K562 (cell line): ENCODE measurements around the gene FAM180B. TPM values are rescaled to one million over a fixed set of nuclear protein-coding genes. Genes with fewer than 3 reads are reported as not detected.
"Not testable (repeated sequence)": the region's sequence is repeated elsewhere in the genome, so short reads cannot be mapped to it uniquely, and the experiment has no call there.

Source experiments
- ATAC-seq: fragments of 200-7000 bp; cut with Tn5 transposase; 3 replicates; pipeline ENCODE4 v1.9.1; 2020; ENCODE audit warnings: moderate library complexity
- BruUV-seq: library from RNA; stranded (reverse); fragments of 400-500 nt; replicated peaks from 2 replicates; lab custom pipeline; 2021; lab: Mats Ljungman, UMichigan
- CTCF ChIA-PET: fragments of 300-600 bp; formaldehyde crosslinking; extraction: SDS; loops from one replicate; lab custom pipeline; 2021; ENCODE audit warnings: low intra/inter-chr PET ratio; lab: Yijun Ruan, JAX
- POLR2A ChIA-PET: fragments of 300-600, 350-650 bp; sonication (Branson Sonifier 250); formaldehyde crosslinking; extraction: SDS; loops from one replicate; lab custom pipeline; 2021; ENCODE audit warnings: antibody characterized with exemption, inconsistent platforms; lab: Yijun Ruan, JAX
- DNase-seq, 4 experiments: peaks; one replicate each; pipeline versions ENCODE4 v3.0.0 to v3.0.0-alpha.2; 2011 to 2018; ENCODE audit warnings: low spot score in 3 of 4, mixed read lengths in 3 of 4; ENCODE audit errors: extremely low read depth in 1 of 4
- FAIRE-seq: peaks from 2 replicates; lab custom pipeline; 2011; peaks lifted over from hg19 to GRCh38; lab: Jason Lieb, UNC
- H2AFZ ChIP-seq: 2 replicates; pipeline ENCODE4 v1.6.0; 2011; ENCODE audit warnings: low read depth, low read length, control low read depth, inconsistent platforms
- H3K27ac ChIP-seq: fragments of 200-600 bp; 3 replicates; pipeline ENCODE4 v1.8.0; 2011; ENCODE audit warnings: low read depth, mild to moderate bottlenecking, control low read depth, inconsistent platforms, low read length, moderate library complexity, mixed read lengths; ENCODE audit errors: extremely low read depth
- H3K27me3 ChIP-seq, 2 experiments: fragments of 300-600 bp in 1 of 2; 2 replicates in 1 of 2; 3 replicates in 1 of 2; pipeline versions ENCODE4 v1.6.0 to v1.8.0; 2011; ENCODE audit warnings: inconsistent platforms in 2 of 2, low read length in 2 of 2, mild to moderate bottlenecking in 1 of 2, mixed read lengths in 1 of 2, moderate library complexity in 1 of 2; ENCODE audit not compliant: control insufficient read depth in 2 of 2, insufficient read depth in 2 of 2
- H3K36me3 ChIP-seq: fragments of 300-600 bp; 3 replicates; pipeline ENCODE4 v1.8.0; 2011; ENCODE audit warnings: mild to moderate bottlenecking, low read length, inconsistent platforms; ENCODE audit not compliant: control insufficient read depth, insufficient read depth
- H3K4me1 ChIP-seq, 2 experiments: fragments of 200-600 bp in 1 of 2; replicated peaks in 1 of 2; 2 replicates in 1 of 2; 3 replicates in 1 of 2; pipeline versions ENCODE4 v1.5.1 to v1.8.0; 2011; ENCODE audit warnings: inconsistent platforms in 2 of 2, low read length in 2 of 2, mild to moderate bottlenecking in 1 of 2, mixed read lengths in 1 of 2, moderate library complexity in 1 of 2; ENCODE audit not compliant: control insufficient read depth in 2 of 2, insufficient read depth in 2 of 2
- H3K4me2 ChIP-seq: 2 replicates; pipeline ENCODE4 v1.6.1; 2011; ENCODE audit warnings: low read length, control low read depth, inconsistent platforms, mixed read lengths; ENCODE audit not compliant: insufficient read depth
- H3K4me3 ChIP-seq: fragments of 200-600 bp; sonication (generic), shearing (Covaris generic); 2 replicates; pipeline ENCODE4 v1.5.1; 2016; ENCODE audit warnings: control low read depth, inconsistent platforms
- H3K79me2 ChIP-seq: fragments of 200-600 bp; 3 replicates; pipeline ENCODE4 v1.8.0; 2011; ENCODE audit warnings: low read length, inconsistent platforms; ENCODE audit not compliant: control insufficient read depth, insufficient read depth
- H3K9ac ChIP-seq, 2 experiments: 2 replicates each; pipeline versions ENCODE4 v1.6.0 to v1.6.1; 2011; ENCODE audit warnings: low read depth in 2 of 2, low read length in 2 of 2, control low read depth in 1 of 2, inconsistent platforms in 1 of 2, mild to moderate bottlenecking in 1 of 2, mixed read lengths in 1 of 2; ENCODE audit not compliant: insufficient read depth in 1 of 2
- H3K9me1 ChIP-seq: one replicate; pipeline ENCODE4 v1.6.0; 2011; ENCODE audit warnings: inconsistent platforms, mild to moderate bottlenecking, low read length, moderate library complexity; ENCODE audit not compliant: control insufficient read depth, insufficient read depth
- H3K9me3 ChIP-seq: replicated peaks from 2 replicates; pipeline ENCODE4 v1.5.1; 2011; ENCODE audit warnings: low read depth, low read length, inconsistent platforms; ENCODE audit not compliant: control insufficient read depth, insufficient read depth
- H4K20me1 ChIP-seq: replicated peaks from 2 replicates; pipeline ENCODE4 v1.6.1; 2011; ENCODE audit warnings: low read length, inconsistent platforms, mixed read lengths; ENCODE audit not compliant: control insufficient read depth, insufficient read depth
- MEF2A ChIP-seq: IDR thresholded peaks from 2 replicates; pipeline ENCODE4 v1.6.1; 2011; ENCODE audit warnings: low read depth, mild to moderate bottlenecking, low read length, moderate library complexity; ENCODE audit not compliant: control insufficient read depth
- SMARCE1 ChIP-seq: fragments of 450-650 bp; IDR thresholded peaks from 2 replicates; pipeline ENCODE4 v1.7.1; 2016; ENCODE audit warnings: mild to moderate bottlenecking
- STAT5B ChIP-seq: fragments of 250-450 bp; sonication (Bioruptor Pico); IDR thresholded peaks from 2 replicates; pipeline ENCODE4 v1.8.0; 2021; ENCODE audit warnings: mild to moderate bottlenecking, inconsistent platforms
- ZNF583 ChIP-seq: fragments of 250-450 bp; sonication (Bioruptor Pico); IDR thresholded peaks from 2 replicates; pipeline ENCODE4 v1.4.0; 2020
- ZNF584 ChIP-seq: fragments of 200-800 bp; sonication (Bioruptor generic); IDR thresholded peaks from 2 replicates; pipeline ENCODE4 v1.6.1; 2016; ENCODE audit warnings: low read depth, mild to moderate bottlenecking, missing genetic modification characterization, missing compliant biosample characterization
- WGBS: fragments of 100-300 bp; shearing (Covaris generic); methylation state at CpG from one replicate; pipeline ENCODE4 v1.1.6; 2016; ENCODE audit warnings: low coverage, mixed read lengths; ENCODE audit not compliant: insufficient coverage; ENCODE audit errors: missing lambda C conversion rate; 5-methylcytosine and 5-hydroxymethylcytosine counted together
- in situ Hi-C: fragments of 300-500 bp; cut with MboI; formaldehyde crosslinking; loops from 4 replicates; pipeline ENCODE4 v1.15.0; 2018; ENCODE audit warnings: inconsistent platforms, mixed read lengths
- intact Hi-C: fragments of 100-400 bp; cut with micrococcal nuclease; formaldehyde crosslinking; loops from 2 replicates; pipeline ENCODE4 v1.14.2; 2022
- polyA plus RNA-seq, 8 experiments: library from polyadenylated mRNA; depleted of rRNA in 4 of 8; stranded (reverse) in 5 of 8; unstranded in 3 of 8; fragments of >200 nt; fragmentation: Nextera tagmentation in 2 of 8; fragmentation: Illumina TruSeq in 1 of 8; extraction: Ambion mirVana in 2 of 8; extraction: Trizol in 1 of 8; gene quantifications; 2 replicates each; pipeline versions ENCODE4 v1.2.1 to v1.2.3, GENCODE V29; 2011 to 2014; ENCODE audit warnings: inconsistent platforms in 1 of 8, missing spikeins in 1 of 8
- total RNA-seq, 7 experiments: library from RNA; depleted of rRNA in 6 of 7; stranded (reverse); fragments of >200 nt in 6 of 7; fragmentation: Illumina TruSeq in 2 of 7; extraction: Trizol in 2 of 7; gene quantifications; 2 replicates each; pipeline versions ENCODE4 v1.2.1 to v1.2.3, GENCODE V29; 2011 to 2021; ENCODE audit warnings: low replicate concordance in 1 of 7
- TF ChIP-seq, protein P1 (sequence below), 2 experiments: fragments of 450-650 bp in 1 of 2; sonication (generic) in 1 of 2; formaldehyde crosslinking in 1 of 2; IDR thresholded peaks in 1 of 2; conservative IDR thresholded peaks in 1 of 2; 2 replicates each; pipeline versions ENCODE4 v1.6.1 to v1.8.1; 2016 to 2023; ENCODE audit warnings: mild to moderate bottlenecking in 2 of 2, moderate library complexity in 2 of 2, inconsistent platforms in 1 of 2, missing genetic modification reagents in 1 of 2
- TF ChIP-seq, protein P2 (sequence below): fragments of 250-450 bp; sonication (Bioruptor Pico); IDR thresholded peaks from 2 replicates; pipeline ENCODE4 v1.9.0; 2021; ENCODE audit warnings: mild to moderate bottlenecking
- TF ChIP-seq, protein P3 (sequence below): fragments of 450-650 bp; IDR thresholded peaks from 2 replicates; pipeline ENCODE4 v1.6.1; 2016; ENCODE audit warnings: mild to moderate bottlenecking

The FAM180B gene
- total and polyA plus RNA-seq, 9 of the 15 experiments (the other 6 are each of a cell fraction or from before 2014, with no cell fraction given), result 0.05 to 0.14 TPM; not detected in 7

DNA sequence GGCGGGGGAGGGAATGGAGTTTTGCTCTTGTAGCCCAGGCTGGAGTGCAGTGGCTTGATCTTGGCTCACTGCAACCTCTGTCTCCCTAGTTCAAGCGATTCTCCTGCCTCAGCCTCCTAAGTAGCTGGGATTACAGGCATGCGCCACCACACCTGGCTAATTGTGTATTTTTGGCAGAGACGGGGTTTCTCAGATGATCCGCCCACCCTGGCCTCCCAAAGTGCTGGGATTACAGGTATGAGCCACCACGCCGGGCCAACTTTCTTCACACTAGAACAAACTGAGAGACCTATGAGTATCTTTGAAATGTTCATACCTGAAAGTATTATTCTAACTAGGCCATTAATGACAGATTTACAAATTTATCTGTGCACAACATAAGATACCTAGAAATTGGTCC lies 40.2 kb upstream of the FAM180B start:
- Histone ChIP-seq H3K79me2 (peaks cover 98% of the 10 kb centered on the region), H3K4me1 (peaks cover 0 to 16% of the 10 kb centered on the region in 2 experiments; a peak in 3 of 5 replicates), H4K20me1 (peaks cover 30% of the 10 kb centered on the region), H3K36me3 (peaks cover 26% of the 10 kb centered on the region)
- H3K9me3 ChIP-seq, intact Hi-C loops, ATAC-seq, H3K4me3 ChIP-seq, POLR2A ChIA-PET, H3K9me1 ChIP-seq, in situ Hi-C loops, H3K4me2 ChIP-seq, FAIRE-seq, H2AFZ ChIP-seq, H3K27me3 ChIP-seq, H3K9ac ChIP-seq, DNase-seq, BruUV-seq, H3K27ac ChIP-seq: not testable (repeated sequence)
- CTCF ChIA-PET, result interaction anchor here (0.6 to 0.9 kb wide), 2 partner anchors 8 to 72 kb away, joined by 3 read pairs; no protein-coding TSS in a partner anchor
- 76% methylated on average over 5 of the region's 7 CpGs for WGBS

DNA sequence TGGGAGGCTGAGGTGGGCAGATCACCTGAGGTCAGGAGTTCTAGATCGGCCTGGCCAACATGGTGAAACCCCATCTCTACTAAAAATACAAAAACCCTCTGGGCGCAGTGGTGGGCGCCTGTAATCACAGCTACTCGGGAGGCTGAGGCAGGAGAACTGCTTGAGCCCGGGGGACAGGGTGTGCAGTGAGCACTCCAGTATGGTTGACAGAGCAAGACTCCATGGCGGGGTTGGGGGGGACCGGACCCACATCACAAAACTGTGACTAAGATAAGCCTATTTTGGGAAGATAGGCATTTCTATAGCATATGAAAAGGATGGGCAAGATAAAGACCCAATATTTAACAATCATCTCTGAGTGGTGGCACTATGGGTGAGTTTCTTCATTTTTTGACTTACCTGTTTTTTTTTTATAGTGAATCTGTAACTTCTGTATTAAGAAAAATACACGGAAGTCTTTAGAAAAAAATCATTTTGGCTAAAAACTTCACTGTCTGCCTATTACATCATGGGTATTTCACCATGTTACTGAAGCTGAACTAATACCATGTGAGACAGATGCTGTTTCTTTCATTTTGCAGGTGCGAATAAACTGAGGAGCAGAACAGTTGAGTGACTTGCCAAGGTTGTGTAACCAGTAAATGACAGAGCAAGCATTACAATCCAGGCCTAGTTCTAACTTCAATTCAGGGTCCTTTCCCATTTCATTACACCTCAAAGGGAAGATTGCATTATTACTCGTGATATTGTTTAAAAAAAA lies 36.0 kb upstream of the FAM180B start:
- in situ Hi-C loops, result no loop called here
- ATAC-seq (no peak), DNase-seq (no peak), FAIRE-seq (no peak)
- peaks cover 11 to 18% of the 10 kb centered on the region in 2 experiments; a peak in 4 of 5 replicates for H3K4me1 ChIP-seq
- no peak overlapping the region for H3K4me2 ChIP-seq
- CTCF ChIA-PET, result interaction anchor here (1.5 kb wide), 1 partner anchor 67 kb away, joined by 7 read pairs; no protein-coding TSS in a partner anchor
- H3K9me3 ChIP-seq, result no peaks in the 10 kb centered on the region
- peak overlapping the region; percentile 100; the same call in 1 of the 2 replicates for H3K4me3 ChIP-seq
- 77% methylated on average over 10 of the region's 10 CpGs for WGBS
- POLR2A ChIA-PET, result interaction anchor here (0.6 to 3.8 kb wide), 5 partner anchors 9 to 35 kb away, joined by 3 to 28 read pairs (median 6); partner anchors contain the start of gene PTPMT1
- H3K9ac ChIP-seq, result peak overlapping the region; percentile 68 to 92; a peak in 1 of 4 replicates
- intact Hi-C loops, result loop anchor here (2.0 to 5.0 kb wide), 2 partner anchors 38 to 66 kb away; no protein-coding TSS in a partner anchor
- H3K27ac ChIP-seq, result no peak overlapping the region
- no peaks in the 10 kb centered on the region for H3K27me3 ChIP-seq
- peaks cover 27% of the 10 kb centered on the region for H3K36me3 ChIP-seq
- no TSS peak for BruUV-seq
- peaks cover 6% of the 10 kb centered on the region for H3K9me1 ChIP-seq
- H2AFZ ChIP-seq, result no peak overlapping the region
- peaks cover 12% of the 10 kb centered on the region for H4K20me1 ChIP-seq
- peaks cover 74% of the 10 kb centered on the region for H3K79me2 ChIP-seq
- TF ChIP-seq ZNF583 (CRISPR knock-in tag), result no peak
- TF ChIP-seq, protein P1, sequence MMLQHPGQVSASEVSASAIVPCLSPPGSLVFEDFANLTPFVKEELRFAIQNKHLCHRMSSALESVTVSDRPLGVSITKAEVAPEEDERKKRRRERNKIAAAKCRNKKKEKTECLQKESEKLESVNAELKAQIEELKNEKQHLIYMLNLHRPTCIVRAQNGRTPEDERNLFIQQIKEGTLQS (IDR thresholded peaks at IDR 0.05), result 0 out of 2 replicates have a peak, but pooled peaks have one; percentile 14
- TF ChIP-seq, protein P1 (CRISPR knock-in tag; conservative IDR thresholded peaks at IDR 0.05), result no peak
- TF ChIP-seq, protein P2, sequence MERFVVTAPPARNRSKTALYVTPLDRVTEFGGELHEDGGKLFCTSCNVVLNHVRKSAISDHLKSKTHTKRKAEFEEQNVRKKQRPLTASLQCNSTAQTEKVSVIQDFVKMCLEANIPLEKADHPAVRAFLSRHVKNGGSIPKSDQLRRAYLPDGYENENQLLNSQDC (CRISPR knock-in tag), result no peak
- no peak for TF ChIP-seq STAT5B (CRISPR knock-in tag)
- TF ChIP-seq SMARCE1, result no peak
- TF ChIP-seq MEF2A, result no peak
- TF ChIP-seq, protein P3, sequence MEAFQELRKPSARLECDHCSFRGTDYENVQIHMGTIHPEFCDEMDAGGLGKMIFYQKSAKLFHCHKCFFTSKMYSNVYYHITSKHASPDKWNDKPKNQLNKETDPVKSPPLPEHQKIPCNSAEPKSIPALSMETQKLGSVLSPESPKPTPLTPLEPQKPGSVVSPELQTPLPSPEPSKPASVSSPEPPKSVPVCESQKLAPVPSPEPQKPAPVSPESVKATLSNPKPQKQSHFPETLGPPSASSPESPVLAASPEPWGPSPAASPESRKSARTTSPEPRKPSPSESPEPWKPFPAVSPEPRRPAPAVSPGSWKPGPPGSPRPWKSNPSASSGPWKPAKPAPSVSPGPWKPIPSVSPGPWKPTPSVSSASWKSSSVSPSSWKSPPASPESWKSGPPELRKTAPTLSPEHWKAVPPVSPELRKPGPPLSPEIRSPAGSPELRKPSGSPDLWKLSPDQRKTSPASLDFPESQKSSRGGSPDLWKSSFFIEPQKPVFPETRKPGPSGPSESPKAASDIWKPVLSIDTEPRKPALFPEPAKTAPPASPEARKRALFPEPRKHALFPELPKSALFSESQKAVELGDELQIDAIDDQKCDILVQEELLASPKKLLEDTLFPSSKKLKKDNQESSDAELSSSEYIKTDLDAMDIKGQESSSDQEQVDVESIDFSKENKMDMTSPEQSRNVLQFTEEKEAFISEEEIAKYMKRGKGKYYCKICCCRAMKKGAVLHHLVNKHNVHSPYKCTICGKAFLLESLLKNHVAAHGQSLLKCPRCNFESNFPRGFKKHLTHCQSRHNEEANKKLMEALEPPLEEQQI, result no peak
- TF ChIP-seq ZNF584, result no peak
